ENCODE measurements around the gene TNK1.
"Not testable (repeated sequence)": the region's sequence is repeated elsewhere in the genome, so short reads cannot be mapped to it uniquely, and the experiment has no call there.

The TNK1 gene

DNA sequence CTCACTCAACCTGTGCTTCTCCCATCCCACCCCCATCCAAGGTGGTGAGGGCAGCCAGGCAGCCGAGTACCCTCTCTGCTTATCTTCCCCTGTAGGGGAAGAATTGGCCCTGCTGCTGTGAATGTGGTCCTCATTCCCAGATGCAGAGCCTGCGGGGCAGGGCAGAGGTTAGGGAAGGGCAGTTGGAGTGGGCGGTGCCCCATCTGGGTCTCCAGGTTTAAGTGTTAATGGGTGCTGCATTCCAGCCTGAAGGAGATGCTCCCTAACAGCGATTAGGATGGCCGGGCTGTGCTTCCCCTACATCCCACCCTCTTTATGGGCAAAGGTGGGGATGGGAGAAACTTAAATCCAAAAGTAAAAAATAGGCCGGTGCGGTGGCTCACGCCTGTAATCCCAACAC lies 13.8 kb upstream of the TNK1 start:
- TF ChIP-seq MYC (IDR thresholded peaks at IDR 0.05; ENCODE audit: low read depth, low read length) (no peak), POLR2A (IDR thresholded peaks at IDR 0.05; ENCODE audit: extremely low read depth, insufficient read length) (no peak), MAX (IDR thresholded peaks at IDR 0.05; ENCODE audit: low read depth, low read length) (no peak)
- TF ChIP-seq, protein P1, sequence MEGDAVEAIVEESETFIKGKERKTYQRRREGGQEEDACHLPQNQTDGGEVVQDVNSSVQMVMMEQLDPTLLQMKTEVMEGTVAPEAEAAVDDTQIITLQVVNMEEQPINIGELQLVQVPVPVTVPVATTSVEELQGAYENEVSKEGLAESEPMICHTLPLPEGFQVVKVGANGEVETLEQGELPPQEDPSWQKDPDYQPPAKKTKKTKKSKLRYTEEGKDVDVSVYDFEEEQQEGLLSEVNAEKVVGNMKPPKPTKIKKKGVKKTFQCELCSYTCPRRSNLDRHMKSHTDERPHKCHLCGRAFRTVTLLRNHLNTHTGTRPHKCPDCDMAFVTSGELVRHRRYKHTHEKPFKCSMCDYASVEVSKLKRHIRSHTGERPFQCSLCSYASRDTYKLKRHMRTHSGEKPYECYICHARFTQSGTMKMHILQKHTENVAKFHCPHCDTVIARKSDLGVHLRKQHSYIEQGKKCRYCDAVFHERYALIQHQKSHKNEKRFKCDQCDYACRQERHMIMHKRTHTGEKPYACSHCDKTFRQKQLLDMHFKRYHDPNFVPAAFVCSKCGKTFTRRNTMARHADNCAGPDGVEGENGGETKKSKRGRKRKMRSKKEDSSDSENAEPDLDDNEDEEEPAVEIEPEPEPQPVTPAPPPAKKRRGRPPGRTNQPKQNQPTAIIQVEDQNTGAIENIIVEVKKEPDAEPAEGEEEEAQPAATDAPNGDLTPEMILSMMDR (IDR thresholded peaks at IDR 0.05; ENCODE audit: low read depth, low read length): no peak
- no peak for DNase-seq (ENCODE audit: low read depth)
- H3K4me3 ChIP-seq (ENCODE audit: low read depth, low read length): no peak overlapping the region

DNA sequence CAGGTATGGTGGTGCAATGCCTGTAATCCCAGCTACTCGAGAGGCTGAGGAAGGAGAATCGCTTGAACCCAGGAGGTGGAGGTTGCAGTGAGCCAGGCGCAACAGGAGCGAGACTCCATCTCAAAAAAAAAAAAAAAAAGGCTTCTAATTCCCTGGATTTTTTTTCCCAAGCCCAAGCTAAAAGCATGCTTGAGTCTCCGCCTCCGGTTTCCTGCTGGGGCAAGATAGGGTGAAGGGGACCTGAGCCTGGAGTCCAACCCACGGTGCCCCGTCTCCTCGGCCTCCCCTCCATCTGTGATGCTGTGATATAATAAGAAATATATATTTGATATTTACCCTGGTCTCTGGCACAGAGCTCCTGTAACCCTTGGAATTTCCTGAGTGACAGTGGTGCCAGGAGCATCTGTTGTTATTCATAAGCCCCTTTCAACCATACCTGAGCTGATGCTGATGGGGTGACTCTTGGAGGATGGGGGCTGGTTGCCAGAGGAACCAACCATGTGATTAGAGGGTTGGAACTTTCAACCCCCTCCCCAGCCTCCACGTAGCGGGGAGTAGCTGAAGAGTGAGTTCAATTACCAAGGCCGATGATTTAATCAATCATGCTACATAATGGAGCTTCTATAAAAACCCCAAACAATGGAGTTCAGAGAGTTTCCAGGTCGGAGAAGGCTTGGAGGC lies 12.8 kb upstream of the TNK1 start:
- TF ChIP-seq, protein P1 (IDR thresholded peaks at IDR 0.05; ENCODE audit: low read depth, low read length): no peak
- TF ChIP-seq MAX (IDR thresholded peaks at IDR 0.05; ENCODE audit: low read depth, low read length) (no peak), MYC (IDR thresholded peaks at IDR 0.05; ENCODE audit: low read depth, low read length) (no peak), POLR2A (IDR thresholded peaks at IDR 0.05; ENCODE audit: extremely low read depth, insufficient read length) (no peak)
- no peak for DNase-seq (ENCODE audit: low read depth)
- no peak overlapping the region for H3K4me3 ChIP-seq (ENCODE audit: low read depth, low read length)

DNA sequence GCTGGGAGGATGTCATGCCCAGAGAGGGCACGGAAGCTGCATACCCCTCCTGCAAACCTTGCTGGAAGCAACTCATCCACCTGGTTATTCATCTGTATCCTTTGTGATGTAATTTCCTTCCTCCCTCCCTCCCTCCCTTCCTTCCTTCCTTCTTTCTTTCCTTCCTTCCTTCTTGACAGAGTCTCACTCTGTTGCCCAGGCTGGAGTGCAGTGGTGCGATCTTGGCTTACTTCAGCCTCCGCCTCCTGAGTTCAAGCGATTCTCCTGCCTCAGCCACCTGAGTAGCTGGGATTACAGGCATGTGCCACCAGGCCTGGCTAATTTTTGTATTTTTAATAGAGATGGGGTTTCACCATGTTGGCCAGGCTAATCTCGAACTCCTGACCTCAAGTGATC lies 12.3 kb upstream of the TNK1 start:
- not testable (repeated sequence) for DNase-seq (ENCODE audit: low read depth); H3K4me3 ChIP-seq (ENCODE audit: low read depth, low read length)

- H3K4me3 ChIP-seq (ENCODE audit: low read depth, low read length): no peak overlapping the region
- no peak for DNase-seq (ENCODE audit: low read depth)
- TF ChIP-seq POLR2A (IDR thresholded peaks at IDR 0.05; ENCODE audit: extremely low read depth, insufficient read length) (no peak), MYC (IDR thresholded peaks at IDR 0.05; ENCODE audit: low read depth, low read length) (no peak), MAX (IDR thresholded peaks at IDR 0.05; ENCODE audit: low read depth, low read length) (no peak)
- TF ChIP-seq, protein P1 (IDR thresholded peaks at IDR 0.05; ENCODE audit: low read depth, low read length): no peak
Observed at GRCh38 chr17:7369825-7370224, 11.1 kb upstream of the TNK1 start.

DNA sequence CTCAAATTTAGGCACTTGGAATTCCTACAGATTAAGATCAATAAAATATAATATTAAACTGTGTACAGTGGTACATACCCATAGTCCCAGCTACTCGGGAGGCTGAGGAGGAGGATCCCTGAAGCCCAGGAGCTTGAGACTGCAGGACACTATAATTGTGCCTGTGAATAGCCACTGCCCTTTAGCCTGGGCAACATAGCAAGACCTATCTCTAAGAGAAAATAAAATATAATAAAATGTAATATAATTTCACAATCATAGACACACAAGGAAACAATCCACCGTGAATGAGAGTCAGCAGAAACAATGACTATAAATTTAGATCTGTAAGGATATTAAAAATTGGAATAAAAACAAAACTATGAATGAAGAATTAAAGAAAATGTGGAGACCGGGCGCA lies 10.0 kb upstream of the TNK1 start:
- no peak overlapping the region for H3K4me3 ChIP-seq (ENCODE audit: low read depth, low read length)
- TF ChIP-seq, protein P1 (IDR thresholded peaks at IDR 0.05; ENCODE audit: low read depth, low read length): no peak
- TF ChIP-seq MYC (IDR thresholded peaks at IDR 0.05; ENCODE audit: low read depth, low read length): no peak
- TF ChIP-seq POLR2A (IDR thresholded peaks at IDR 0.05; ENCODE audit: extremely low read depth, insufficient read length): no peak
- TF ChIP-seq MAX (IDR thresholded peaks at IDR 0.05; ENCODE audit: low read depth, low read length): no peak
- DNase-seq (ENCODE audit: low read depth): no peak

DNA sequence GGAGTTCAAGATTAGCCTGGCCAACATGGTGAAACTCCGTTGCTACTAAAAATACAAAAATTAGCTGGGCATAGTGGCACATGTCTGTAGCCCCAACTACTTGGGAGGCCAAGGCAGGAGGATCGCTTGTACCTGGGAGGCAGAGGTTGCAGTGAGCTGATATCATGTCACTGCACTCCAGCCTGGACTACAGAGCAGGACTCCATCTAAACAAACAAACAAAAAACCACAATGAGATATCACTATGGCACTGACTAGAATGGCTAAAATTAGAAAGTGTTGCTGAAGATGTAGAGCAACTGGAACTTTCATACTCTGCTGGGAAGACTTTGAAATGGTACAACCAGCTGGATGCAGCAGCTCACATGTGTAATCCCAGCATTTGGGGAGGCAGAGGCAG lies 6.5 kb upstream of the TNK1 start:
- no peak for DNase-seq (ENCODE audit: low read depth)
- TF ChIP-seq MYC (IDR thresholded peaks at IDR 0.05; ENCODE audit: low read depth, low read length) (no peak), MAX (IDR thresholded peaks at IDR 0.05; ENCODE audit: low read depth, low read length) (no peak), POLR2A (IDR thresholded peaks at IDR 0.05; ENCODE audit: extremely low read depth, insufficient read length) (no peak)
- TF ChIP-seq, protein P1 (IDR thresholded peaks at IDR 0.05; ENCODE audit: low read depth, low read length): no peak
- no peak overlapping the region for H3K4me3 ChIP-seq (ENCODE audit: low read depth, low read length)

Data from NB4 (cell line).